Endodermal cell (in vitro differentiated cells): ENCODE measurements around the gene HIC1. TPM values are rescaled to one million over a fixed set of nuclear protein-coding genes. Genes with fewer than 3 reads are reported as not detected.

ENCODE experiments used
- DNase-seq: peaks from one replicate; pipeline ENCODE4 v3.0.0-alpha.2; 2017
- H3K27ac ChIP-seq: 2 replicates; pipeline ENCODE4 v1.5.1; 2013; ENCODE audit warnings: mild to moderate bottlenecking, low read depth, low read length, moderate library complexity
- H3K27me3 ChIP-seq: 2 replicates; pipeline ENCODE4 v1.6.1; 2013; ENCODE audit warnings: mild to moderate bottlenecking, low read length, moderate library complexity; ENCODE audit not compliant: insufficient read depth, control insufficient read depth, poor library complexity, severe bottlenecking
- H3K36me3 ChIP-seq: 2 replicates; pipeline ENCODE4 v1.7.0; 2013; ENCODE audit warnings: mild to moderate bottlenecking, low read length, moderate library complexity; ENCODE audit not compliant: control insufficient read depth, insufficient read depth
- H3K4me1 ChIP-seq: one replicate; pipeline ENCODE4 v1.7.0; 2013; ENCODE audit warnings: low read length; ENCODE audit not compliant: control insufficient read depth, insufficient read depth
- H3K4me3 ChIP-seq: 2 replicates; pipeline ENCODE4 v1.5.1; 2013; ENCODE audit warnings: mild to moderate bottlenecking, low read length, moderate library complexity
- H3K9ac ChIP-seq: 2 replicates; pipeline ENCODE4 v1.6.1; 2013; ENCODE audit warnings: mild to moderate bottlenecking, low read length, moderate library complexity; ENCODE audit not compliant: poor library complexity, severe bottlenecking; ENCODE audit errors: extremely low read depth
- H3K9me3 ChIP-seq: 2 replicates; pipeline ENCODE4 v1.6.1; 2013; ENCODE audit warnings: mild to moderate bottlenecking, low read length, moderate library complexity; ENCODE audit not compliant: control insufficient read depth
- H3K27ac Mint-ChIP-seq: 2 replicates; pipeline ENCODE4 v1.8.0; 2020; ENCODE audit warnings: mixed read lengths
- H3K27me3 Mint-ChIP-seq: 2 replicates; pipeline ENCODE4 v1.8.0; 2021; ENCODE audit warnings: mild to moderate bottlenecking, mixed read lengths; ENCODE audit not compliant: insufficient read depth
- H3K36me3 Mint-ChIP-seq: 2 replicates; pipeline ENCODE4 v1.8.0; 2020; ENCODE audit warnings: low read depth, mixed read lengths
- H3K4me1 Mint-ChIP-seq: 2 replicates; pipeline ENCODE4 v1.8.0; 2020; ENCODE audit warnings: mixed read lengths
- H3K4me3 Mint-ChIP-seq: 2 replicates; pipeline ENCODE4 v1.8.0; 2020; ENCODE audit warnings: mild to moderate bottlenecking, moderate library complexity, mixed read lengths
- H3K9me3 Mint-ChIP-seq: 2 replicates; pipeline ENCODE4 v1.8.0; 2020; ENCODE audit warnings: mild to moderate bottlenecking, mixed read lengths
- WGBS, 2 experiments: methylation state at CpG; one replicate each; pipeline versions ENCODE4 v1.1.5 to v1.1.7; 2013; ENCODE audit warnings: missing lambda C conversion rate in 2 of 2, mixed read lengths in 1 of 2; ENCODE audit not compliant: insufficient coverage in 1 of 2, insufficient read length in 1 of 2; 5-methylcytosine and 5-hydroxymethylcytosine counted together
- total RNA-seq, 2 donors: library from RNA; stranded (reverse); fragmentation: NEBNext Ultra II Directional in 1 of 2; extraction: Animal tissue kit (Norgen Biotek cat#: 25700) in 1 of 2; gene quantifications; 2 replicates in 1 of 2; 3 replicates in 1 of 2; pipeline ENCODE4 v1.2.1, GENCODE V29; 2021
- TF ChIP-seq, protein P1 (sequence below): fragments of 200-600 bp; sonication (generic); conservative IDR thresholded peaks from 2 replicates; pipeline ENCODE4 v1.5.0; 2021; ENCODE audit warnings: antibody characterized with exemption, mild to moderate bottlenecking

The HIC1 gene
- total RNA-seq, 2 donors from 2014 or later, result 0.13 to 0.57 TPM

GRCh38 chr17:2020721-2021120 is 34.2 kb upstream of the HIC1 start:
- no peak for DNase-seq
- peaks cover 10% of the 10 kb centered on the region for H3K36me3 ChIP-seq
- H3K4me1 Mint-ChIP-seq, result peaks cover 28% of the 10 kb centered on the region
- no peaks in the 10 kb centered on the region for H3K9me3 ChIP-seq
- no peak overlapping the region for H3K27ac Mint-ChIP-seq
- H3K27me3 Mint-ChIP-seq, result peaks cover 79% of the 10 kb centered on the region
- H3K4me3 ChIP-seq, result no peak overlapping the region
- H3K9me3 Mint-ChIP-seq, result no peaks in the 10 kb centered on the region
- no peaks in the 10 kb centered on the region for H3K4me1 ChIP-seq
- H3K9ac ChIP-seq, result no peak overlapping the region
- 80 to 81% methylated on average over 4 to 8 of the region's 8 CpGs for WGBS, 2 experiments
- peaks cover 12% of the 10 kb centered on the region for H3K27me3 ChIP-seq
- no peak overlapping the region for H3K27ac ChIP-seq
- TF ChIP-seq, protein P1, sequence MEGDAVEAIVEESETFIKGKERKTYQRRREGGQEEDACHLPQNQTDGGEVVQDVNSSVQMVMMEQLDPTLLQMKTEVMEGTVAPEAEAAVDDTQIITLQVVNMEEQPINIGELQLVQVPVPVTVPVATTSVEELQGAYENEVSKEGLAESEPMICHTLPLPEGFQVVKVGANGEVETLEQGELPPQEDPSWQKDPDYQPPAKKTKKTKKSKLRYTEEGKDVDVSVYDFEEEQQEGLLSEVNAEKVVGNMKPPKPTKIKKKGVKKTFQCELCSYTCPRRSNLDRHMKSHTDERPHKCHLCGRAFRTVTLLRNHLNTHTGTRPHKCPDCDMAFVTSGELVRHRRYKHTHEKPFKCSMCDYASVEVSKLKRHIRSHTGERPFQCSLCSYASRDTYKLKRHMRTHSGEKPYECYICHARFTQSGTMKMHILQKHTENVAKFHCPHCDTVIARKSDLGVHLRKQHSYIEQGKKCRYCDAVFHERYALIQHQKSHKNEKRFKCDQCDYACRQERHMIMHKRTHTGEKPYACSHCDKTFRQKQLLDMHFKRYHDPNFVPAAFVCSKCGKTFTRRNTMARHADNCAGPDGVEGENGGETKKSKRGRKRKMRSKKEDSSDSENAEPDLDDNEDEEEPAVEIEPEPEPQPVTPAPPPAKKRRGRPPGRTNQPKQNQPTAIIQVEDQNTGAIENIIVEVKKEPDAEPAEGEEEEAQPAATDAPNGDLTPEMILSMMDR, result no peak
- no peak overlapping the region for H3K4me3 Mint-ChIP-seq
- no peaks in the 10 kb centered on the region for H3K36me3 Mint-ChIP-seq

DNA sequence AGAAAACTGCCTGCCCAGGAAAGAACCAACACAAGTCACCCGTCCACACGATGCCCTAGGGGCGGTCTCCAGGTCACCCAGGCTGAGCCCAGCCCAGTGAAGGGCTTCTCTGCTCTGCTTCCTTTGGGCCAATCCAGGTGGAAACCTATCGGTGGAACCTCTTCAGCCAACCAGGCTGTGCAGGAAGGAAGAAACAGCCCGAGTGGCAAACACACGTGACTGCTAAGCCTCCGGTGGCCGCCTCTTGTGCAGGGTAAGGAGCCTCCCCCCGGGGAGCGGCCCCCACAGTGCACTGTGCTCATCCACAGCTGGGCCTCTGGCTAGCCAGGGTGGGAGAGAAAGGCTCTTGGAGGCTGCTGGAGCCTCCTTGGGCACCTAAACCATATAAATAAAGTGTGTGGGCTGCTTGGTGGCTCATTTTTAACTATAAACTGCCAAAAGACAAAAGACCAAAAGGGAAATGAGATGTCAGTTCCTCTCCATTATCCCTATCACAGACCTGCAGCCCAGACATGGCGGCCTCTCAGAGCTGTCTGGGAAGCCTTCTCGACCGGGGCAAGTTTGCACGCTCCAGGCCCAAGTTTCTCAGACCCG is 32.2 kb upstream of the HIC1 start:
- peak overlapping the region; percentile 79 for H3K4me3 ChIP-seq
- peaks cover 85% of the 10 kb centered on the region for H3K27me3 Mint-ChIP-seq
- H3K4me3 Mint-ChIP-seq, result peak overlapping the region; percentile 72
- H3K9me3 ChIP-seq, result no peaks in the 10 kb centered on the region
- H3K9ac ChIP-seq, result peak overlapping the region; percentile 31
- no peak overlapping the region for H3K27ac Mint-ChIP-seq
- no peaks in the 10 kb centered on the region for H3K36me3 Mint-ChIP-seq
- no peak overlapping the region for H3K27ac ChIP-seq
- no peak for DNase-seq
- H3K36me3 ChIP-seq, result peaks cover 10% of the 10 kb centered on the region
- WGBS, 2 experiments, result 89 to 96% methylated on average over 12 to 15 of the region's 15 CpGs
- H3K4me1 Mint-ChIP-seq, result peaks cover 29% of the 10 kb centered on the region
- peaks cover 12% of the 10 kb centered on the region for H3K27me3 ChIP-seq
- TF ChIP-seq, protein P1, result no peak
- no peaks in the 10 kb centered on the region for H3K4me1 ChIP-seq
- H3K9me3 Mint-ChIP-seq, result peaks cover 4% of the 10 kb centered on the region

GRCh38 chr17:2023256-2023655 is 31.6 kb upstream of the HIC1 start:
- H3K36me3 ChIP-seq, result peaks cover 10% of the 10 kb centered on the region
- no peak overlapping the region for H3K27ac ChIP-seq
- H3K27me3 Mint-ChIP-seq, result peaks cover 85% of the 10 kb centered on the region
- no peak overlapping the region for H3K27ac Mint-ChIP-seq
- peak overlapping the region; percentile 31 for H3K9ac ChIP-seq
- DNase-seq, result no peak
- no peaks in the 10 kb centered on the region for H3K36me3 Mint-ChIP-seq
- no peaks in the 10 kb centered on the region for H3K9me3 ChIP-seq
- 48% methylated on average over 10 to 15 of the region's 16 CpGs for WGBS, 2 experiments
- peaks cover 12% of the 10 kb centered on the region for H3K27me3 ChIP-seq
- no peaks in the 10 kb centered on the region for H3K4me1 ChIP-seq
- TF ChIP-seq, protein P1, result no peak
- H3K4me1 Mint-ChIP-seq, result peaks cover 27% of the 10 kb centered on the region
- H3K4me3 ChIP-seq, result peak overlapping the region; percentile 79
- H3K4me3 Mint-ChIP-seq, result peak overlapping the region; percentile 72
- peaks cover 4% of the 10 kb centered on the region for H3K9me3 Mint-ChIP-seq
